Measurements from ENCODE around the gene NSMF. TPM values are rescaled to one million over a fixed set of nuclear protein-coding genes. Genes with fewer than 3 reads are reported as not detected.

Gene NSMF
- total RNA-seq, 1 experiment from 2014 or later: 52.7 TPM

DNA sequence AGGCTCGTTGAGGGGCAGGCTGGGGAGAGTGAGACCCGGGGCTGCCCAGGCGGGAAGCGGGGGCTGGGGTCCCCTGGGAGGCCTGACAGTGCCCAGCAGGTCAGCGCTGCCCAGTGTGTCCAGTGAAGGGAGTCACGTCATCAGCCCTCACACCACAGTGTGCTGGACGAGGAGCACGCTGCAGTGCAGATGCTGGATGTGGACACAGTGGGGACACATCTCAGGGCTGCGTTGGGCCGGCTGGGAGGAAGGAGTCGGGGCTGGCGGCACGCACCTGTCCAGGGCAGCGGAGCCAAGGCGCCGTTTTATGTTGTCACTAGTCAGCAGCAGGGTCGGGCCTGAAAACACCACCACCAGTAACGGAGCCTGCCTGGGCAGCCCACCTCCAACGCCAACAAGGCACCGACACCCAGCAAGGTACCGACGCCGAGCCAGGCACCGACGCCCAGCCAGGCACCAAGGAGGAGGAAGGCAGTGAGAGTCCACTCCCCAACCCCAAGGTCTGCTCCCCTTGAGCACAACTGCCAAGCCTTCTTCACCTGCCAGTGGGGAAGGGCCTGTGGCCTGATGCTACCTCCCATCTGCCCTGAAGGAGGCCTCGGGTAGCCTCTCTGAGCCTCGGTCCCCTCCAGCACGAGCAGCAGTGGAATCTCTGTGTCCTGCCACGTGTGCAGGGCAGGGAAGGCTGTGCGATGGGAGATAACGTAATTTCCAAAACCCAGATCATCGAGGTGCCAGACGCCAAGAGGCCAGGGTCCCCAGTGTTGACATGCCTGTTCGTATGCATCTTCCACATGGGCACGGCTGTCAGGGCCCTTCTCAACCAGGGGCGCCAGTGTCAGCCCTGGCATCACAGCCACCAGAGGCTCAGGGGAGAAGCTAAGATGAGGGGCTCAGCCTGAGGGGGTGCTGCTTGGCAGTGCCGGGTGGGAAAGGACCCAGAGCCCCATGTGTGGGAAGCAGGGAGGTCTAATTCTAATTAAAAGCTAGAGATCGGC, 21.9 kb upstream of the NSMF start:
- Histone ChIP-seq H3K27me3 (replicated peaks; ENCODE audit: insufficient read depth, low read depth, low read length, poor library complexity) (no peaks in the 10 kb centered on the region), H3K9me3 (ENCODE audit: low read depth, low read length, poor library complexity, severe bottlenecking) (peaks cover 5% of the 10 kb centered on the region), H3K4me1 (ENCODE audit: insufficient read depth, low read length, poor library complexity, severe bottlenecking) (no peaks in the 10 kb centered on the region), H3K4me3 (ENCODE audit: low read depth, low read length, poor library complexity, severe bottlenecking) (no peak overlapping the region), H3K36me3 (ENCODE audit: insufficient read depth, low read length, poor library complexity, severe bottlenecking) (no peaks in the 10 kb centered on the region), H3K27ac (ENCODE audit: low read depth, low read length, poor library complexity, severe bottlenecking) (no peak overlapping the region)
- ChIA-PET CTCF (no interaction called here), POLR2A (ENCODE audit: low non-redundant PET) (no interaction called here)
- no peak for DNase-seq (ENCODE audit: low spot score)
- TF ChIP-seq, protein P1, sequence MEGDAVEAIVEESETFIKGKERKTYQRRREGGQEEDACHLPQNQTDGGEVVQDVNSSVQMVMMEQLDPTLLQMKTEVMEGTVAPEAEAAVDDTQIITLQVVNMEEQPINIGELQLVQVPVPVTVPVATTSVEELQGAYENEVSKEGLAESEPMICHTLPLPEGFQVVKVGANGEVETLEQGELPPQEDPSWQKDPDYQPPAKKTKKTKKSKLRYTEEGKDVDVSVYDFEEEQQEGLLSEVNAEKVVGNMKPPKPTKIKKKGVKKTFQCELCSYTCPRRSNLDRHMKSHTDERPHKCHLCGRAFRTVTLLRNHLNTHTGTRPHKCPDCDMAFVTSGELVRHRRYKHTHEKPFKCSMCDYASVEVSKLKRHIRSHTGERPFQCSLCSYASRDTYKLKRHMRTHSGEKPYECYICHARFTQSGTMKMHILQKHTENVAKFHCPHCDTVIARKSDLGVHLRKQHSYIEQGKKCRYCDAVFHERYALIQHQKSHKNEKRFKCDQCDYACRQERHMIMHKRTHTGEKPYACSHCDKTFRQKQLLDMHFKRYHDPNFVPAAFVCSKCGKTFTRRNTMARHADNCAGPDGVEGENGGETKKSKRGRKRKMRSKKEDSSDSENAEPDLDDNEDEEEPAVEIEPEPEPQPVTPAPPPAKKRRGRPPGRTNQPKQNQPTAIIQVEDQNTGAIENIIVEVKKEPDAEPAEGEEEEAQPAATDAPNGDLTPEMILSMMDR (conservative IDR thresholded peaks at IDR 0.05; ENCODE audit: low read depth, low read length): no peak
- TF ChIP-seq EZH2 (IDR thresholded peaks at IDR 0.05; ENCODE audit: borderline replicate concordance, low read depth, low read length, poor library complexity, severe bottlenecking): no peak
- intact Hi-C loops (cut with micrococcal nuclease; ENCODE audit: unreplicated experiment): no loop called here
- no TSS peak for BruUV-seq (replicated peaks)

DNA sequence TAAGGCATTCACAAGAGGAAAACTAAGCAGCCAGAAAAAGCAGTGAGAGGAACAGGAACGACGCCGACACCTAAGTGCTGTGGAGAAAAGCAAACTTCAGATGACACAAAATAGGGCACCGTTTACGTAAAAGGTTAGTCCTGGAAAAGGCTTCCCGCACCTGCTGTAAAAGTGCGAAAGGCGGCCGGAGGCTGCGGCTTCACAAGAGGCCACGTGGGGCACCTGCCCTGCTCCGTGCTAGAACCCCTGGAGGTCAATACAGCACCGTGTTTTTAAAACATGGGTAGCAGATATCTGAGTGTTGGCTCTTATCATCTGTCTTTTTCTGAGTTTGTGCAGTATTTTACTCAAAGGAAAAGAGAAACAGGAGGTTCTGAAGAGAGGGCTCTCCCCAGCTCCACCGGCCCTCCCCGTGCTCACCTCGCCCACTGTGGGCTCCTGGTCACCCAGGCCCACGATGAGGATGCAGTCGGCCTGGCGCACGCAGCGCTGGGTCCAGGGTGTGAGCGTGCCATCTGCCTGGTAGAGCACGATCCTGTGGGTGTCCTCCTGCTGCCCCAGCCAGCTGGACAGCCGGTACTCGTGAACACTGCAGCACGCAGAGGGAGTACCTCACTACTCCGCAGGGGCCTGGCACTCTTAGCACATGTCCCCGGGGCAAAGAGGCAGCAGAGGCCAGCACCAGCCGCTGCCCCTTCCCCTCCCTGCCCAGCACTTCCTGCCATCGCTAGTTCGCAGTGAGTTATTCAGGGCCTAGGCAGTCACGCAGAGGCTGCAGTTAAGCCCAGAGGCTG, 21.0 kb upstream of the NSMF start:
- intact Hi-C loops (cut with micrococcal nuclease; ENCODE audit: unreplicated experiment): no loop called here
- Histone ChIP-seq H3K36me3 (ENCODE audit: insufficient read depth, low read length, poor library complexity, severe bottlenecking) (no peaks in the 10 kb centered on the region), H3K27ac (ENCODE audit: low read depth, low read length, poor library complexity, severe bottlenecking) (no peak overlapping the region), H3K4me1 (ENCODE audit: insufficient read depth, low read length, poor library complexity, severe bottlenecking) (no peaks in the 10 kb centered on the region), H3K27me3 (replicated peaks; ENCODE audit: insufficient read depth, low read depth, low read length, poor library complexity) (no peaks in the 10 kb centered on the region), H3K9me3 (ENCODE audit: low read depth, low read length, poor library complexity, severe bottlenecking) (peaks cover 10% of the 10 kb centered on the region), H3K4me3 (ENCODE audit: low read depth, low read length, poor library complexity, severe bottlenecking) (no peak overlapping the region)
- BruUV-seq (replicated peaks): no TSS peak
- ChIA-PET CTCF (no interaction called here), POLR2A (ENCODE audit: low non-redundant PET) (no interaction called here)
- DNase-seq (ENCODE audit: low spot score): no peak
- TF ChIP-seq, protein P1 (conservative IDR thresholded peaks at IDR 0.05; ENCODE audit: low read depth, low read length): no peak
- TF ChIP-seq EZH2 (IDR thresholded peaks at IDR 0.05; ENCODE audit: borderline replicate concordance, low read depth, low read length, poor library complexity, severe bottlenecking): no peak

DNA sequence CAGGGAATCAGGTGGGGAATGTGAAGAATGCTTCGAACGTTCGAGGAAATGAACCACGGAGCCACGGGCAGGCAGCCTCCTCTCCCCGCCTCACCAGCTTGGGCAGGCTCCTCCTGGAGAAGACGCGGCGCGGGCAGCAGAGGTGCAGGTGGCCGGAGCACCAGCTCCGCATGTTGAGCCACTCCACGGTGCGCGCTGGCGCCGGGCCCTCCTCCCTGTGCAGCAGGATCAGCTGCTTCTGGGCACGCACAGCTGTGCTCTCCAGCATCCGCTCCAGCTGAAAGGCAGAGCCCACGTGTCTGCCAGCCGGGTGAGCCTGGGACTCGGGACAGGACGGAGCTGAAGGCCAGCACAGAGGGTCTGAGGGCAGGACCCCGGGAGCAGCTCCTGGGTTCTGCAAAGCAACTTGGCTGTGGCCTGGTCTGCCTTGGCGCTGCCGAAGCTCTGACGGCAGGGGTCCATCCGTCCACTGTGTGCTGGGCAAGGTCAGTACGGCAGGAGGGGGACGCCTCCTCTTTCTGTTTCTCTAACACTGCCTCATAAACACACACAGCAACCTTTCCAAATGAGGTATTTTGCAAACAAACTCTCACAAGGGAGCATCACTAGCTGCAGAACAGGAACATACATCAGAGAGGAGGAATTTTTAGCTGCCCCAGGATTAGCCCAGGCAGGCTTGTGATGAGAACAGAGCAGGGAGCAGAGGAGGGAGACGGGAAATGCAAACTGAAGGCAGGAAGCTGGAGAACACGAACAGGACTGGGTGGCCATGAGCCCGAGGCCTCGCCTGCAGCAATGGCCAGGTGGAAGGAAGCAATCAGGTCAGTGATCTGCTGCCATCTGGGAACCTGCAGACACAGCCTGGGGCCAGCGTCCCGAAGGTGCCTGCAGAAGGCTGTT, 20.1 kb upstream of the NSMF start:
- BruUV-seq (replicated peaks): no TSS peak
- POLR2A ChIA-PET (ENCODE audit: low non-redundant PET): no interaction called here

More for the DNA sequence above, 20.1 kb upstream of the NSMF start:
- Histone ChIP-seq H3K36me3 (ENCODE audit: insufficient read depth, low read length, poor library complexity, severe bottlenecking) (no peaks in the 10 kb centered on the region), H3K4me1 (ENCODE audit: insufficient read depth, low read length, poor library complexity, severe bottlenecking) (no peaks in the 10 kb centered on the region), H3K4me3 (ENCODE audit: low read depth, low read length, poor library complexity, severe bottlenecking) (no peak overlapping the region), H3K27me3 (replicated peaks; ENCODE audit: insufficient read depth, low read depth, low read length, poor library complexity) (no peaks in the 10 kb centered on the region), H3K27ac (ENCODE audit: low read depth, low read length, poor library complexity, severe bottlenecking) (no peak overlapping the region), H3K9me3 (ENCODE audit: low read depth, low read length, poor library complexity, severe bottlenecking) (peaks cover 12% of the 10 kb centered on the region)
- no peak for DNase-seq (ENCODE audit: low spot score)
- CTCF ChIA-PET: no interaction called here
- intact Hi-C loops (cut with micrococcal nuclease; ENCODE audit: unreplicated experiment): no loop called here
- TF ChIP-seq EZH2 (IDR thresholded peaks at IDR 0.05; ENCODE audit: borderline replicate concordance, low read depth, low read length, poor library complexity, severe bottlenecking): no peak
- TF ChIP-seq, protein P1 (conservative IDR thresholded peaks at IDR 0.05; ENCODE audit: low read depth, low read length): no peak
